Stimulated activated CD4-positive, alpha-beta T cell treated with anti-CD3 and anti-CD28 coated beads, Interleukin-15, amount 100 ng/mL, for 1 hour (primary cell): ENCODE data around the gene CBX3.
"Not testable (repeated sequence)": the region's sequence is repeated elsewhere in the genome, so short reads cannot be mapped to it uniquely, and the experiment has no call there.

Source experiments
- DNase-seq, 2 donors: peaks; one replicate each; pipeline ENCODE4 v3.0.0-alpha.2; 2020; ENCODE audit warnings: low read depth in 1 of 2, low spot score in 1 of 2

Gene CBX3

DNA sequence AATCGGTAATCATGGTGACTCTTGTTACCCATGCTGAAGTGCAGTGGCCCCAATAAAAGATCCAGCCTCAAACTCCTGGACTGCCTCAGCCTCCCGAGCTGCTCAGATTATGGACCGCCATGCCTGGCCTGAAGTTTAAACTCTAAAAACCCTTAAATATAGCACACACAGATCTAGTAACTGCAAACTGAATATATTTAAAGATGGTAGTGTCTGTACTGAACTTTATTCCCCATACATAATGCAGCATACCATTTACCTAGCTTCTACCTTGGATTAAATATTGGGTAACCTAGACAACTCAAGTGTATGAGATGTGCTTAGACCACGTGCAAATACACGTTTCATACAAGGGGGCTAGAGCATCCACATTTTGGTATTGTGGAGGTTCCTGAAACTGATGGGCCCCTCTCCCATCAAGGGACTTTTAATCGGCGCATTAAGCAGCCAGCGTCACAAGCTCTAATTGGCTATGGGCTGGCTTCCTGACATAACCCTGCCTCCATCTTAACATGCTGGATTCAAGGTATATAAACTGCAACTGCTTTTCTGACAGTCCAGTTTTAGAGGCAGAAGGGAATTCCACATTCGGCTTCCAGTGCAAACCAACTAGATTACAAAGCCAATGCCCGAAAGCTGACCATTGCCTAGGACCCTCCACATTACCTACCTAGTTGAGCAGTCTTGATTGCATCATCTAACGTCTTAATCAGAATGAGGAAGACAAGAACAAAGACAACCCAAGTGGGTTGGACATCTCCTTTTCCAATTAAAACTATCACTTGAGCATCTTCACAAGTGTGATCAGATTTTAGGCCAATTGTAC, 14.0 kb upstream of the CBX3 start:
- no peak for DNase-seq

- DNase-seq: no peak
Observed at GRCh38 chr7:26188206-26188956, 13.2 kb upstream of the CBX3 start.

DNA sequence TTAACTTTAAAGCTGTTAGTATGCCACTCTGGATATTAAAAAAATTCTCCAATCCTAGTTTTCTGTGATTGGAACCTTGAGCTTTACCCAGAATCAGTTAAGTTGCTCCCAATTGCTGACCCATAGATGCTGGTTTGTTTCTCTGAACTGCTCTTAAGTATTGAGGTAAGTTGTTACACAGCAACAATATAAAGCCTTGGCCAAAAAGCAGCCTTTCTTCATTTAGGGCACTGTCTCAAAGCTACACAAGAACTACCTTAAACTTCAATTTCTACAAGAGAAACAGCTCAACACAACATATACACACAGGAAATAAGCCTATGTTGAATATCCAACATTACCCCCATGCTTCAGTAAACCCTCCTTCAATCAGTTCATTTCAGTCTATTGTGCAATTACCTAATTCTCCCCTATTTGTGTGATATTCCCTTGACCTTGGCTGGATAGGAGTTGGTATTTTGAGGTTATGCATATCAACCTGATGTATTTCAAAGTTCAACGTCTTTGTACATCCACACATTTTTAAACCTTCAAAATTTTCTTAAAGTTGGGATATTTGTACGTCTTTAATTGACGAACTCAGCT, 12.5 kb upstream of the CBX3 start:
- DNase-seq: no peak

DNA sequence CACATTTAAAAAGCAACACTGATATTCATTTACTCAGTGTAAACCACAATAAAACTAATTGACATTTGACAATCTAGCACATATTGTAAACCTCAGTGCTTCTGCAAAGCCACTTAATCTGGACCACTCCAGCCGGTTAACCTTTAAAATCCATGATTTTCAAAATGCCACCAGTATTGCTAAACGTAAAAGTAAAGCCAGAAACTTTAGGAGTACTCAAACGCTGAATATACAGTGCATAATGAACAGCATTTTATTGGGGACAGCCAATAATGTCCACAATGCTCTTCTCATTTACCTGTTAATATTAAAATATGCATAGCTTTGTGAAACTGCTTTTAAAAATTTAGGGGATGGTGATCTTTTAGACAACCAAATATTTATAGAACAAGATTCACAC, 11.8 kb upstream of the CBX3 start:
- DNase-seq: no peak

- no peak for DNase-seq
Observed at GRCh38 chr7:26190417-26190869, 11.1 kb upstream of the CBX3 start.

- no peak for DNase-seq
Observed at GRCh38 chr7:26191233-26191973, 10.1 kb upstream of the CBX3 start.

GRCh38 chr7:26191974-26192479, 9.5 kb upstream of the CBX3 start:
- no peak for DNase-seq

DNA sequence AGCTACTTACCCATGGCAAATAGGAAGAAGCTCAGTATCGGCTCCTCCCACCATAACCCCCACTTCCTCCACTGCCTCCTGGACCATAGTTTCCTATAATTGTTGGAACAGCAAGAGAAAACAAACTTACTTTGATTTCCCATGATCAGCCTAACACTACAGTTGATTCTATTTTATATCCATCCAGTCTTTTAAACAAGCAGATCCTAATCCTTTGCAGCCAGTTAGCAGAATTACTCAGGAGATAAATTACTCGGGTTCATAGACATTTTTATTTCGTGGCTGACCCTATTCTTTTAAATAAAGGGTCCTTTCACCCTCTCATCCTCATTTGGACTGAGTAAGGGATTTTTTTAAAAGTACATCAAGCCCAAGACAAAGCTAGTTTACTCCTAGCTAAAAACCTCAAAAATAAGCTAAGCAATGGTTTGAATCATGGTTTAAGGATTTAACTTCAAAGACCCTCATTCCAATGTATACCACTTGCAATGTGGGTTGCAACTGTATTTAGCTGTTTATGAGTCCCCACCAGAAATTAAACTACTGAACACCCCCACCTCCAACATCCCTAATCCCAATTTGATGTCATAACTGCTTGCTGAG, 9.0 kb upstream of the CBX3 start:
- DNase-seq: no peak

DNA sequence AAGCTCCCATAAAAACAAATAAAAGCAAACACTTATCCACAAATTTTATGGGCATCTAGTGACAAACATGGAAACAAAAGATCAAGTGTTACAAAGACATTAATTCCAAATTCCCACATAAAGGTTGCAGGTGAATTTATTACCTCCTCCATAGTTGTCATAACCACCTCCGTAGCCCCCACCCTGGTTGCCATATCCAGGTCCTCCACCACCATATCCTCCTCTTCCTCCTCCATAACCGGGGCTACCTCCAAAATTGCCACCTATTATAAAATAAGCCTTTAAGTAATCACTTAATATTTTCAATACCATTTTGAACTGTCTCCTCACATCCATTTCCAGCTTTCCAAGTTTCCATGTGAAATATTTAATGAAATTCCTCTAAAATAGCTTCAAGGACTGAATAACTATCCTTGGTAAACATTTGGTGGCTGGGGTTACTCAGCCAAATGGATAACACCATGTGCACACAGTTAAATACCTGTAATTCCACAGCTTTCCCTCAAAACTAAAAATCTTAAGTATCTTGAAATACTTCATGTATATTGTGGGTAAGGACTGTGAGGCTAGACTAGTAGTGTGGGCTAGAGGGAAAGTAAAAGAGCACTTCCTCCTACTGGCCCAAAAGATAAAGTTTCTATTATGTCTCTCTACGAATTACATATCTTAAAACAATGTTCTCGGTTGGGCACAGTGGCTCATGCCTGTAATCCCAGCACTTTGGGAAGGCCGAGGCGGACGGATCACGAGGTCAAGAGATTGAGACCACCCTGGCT, 7.9 kb upstream of the CBX3 start:
- DNase-seq: no peak

DNA sequence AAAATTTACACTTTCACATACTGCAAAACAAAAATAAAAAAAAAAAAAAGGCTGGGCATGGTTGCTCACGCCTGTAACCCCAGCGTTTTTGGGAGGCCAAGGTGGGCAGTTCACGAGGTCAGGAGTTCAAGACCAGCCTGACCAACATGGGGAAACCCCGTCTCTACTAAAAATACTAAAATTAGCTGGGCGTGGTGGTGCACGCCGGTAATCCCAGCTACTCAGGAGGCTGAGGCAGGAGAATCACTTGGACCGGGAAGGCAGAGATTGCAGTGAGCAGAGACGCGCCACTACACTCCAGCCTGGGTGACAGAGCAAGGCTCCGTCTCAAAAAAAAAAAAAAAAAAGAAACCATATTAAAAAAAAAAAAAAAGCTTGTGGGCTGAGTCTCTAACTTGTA, 6.8 kb upstream of the CBX3 start:
- DNase-seq: not testable (repeated sequence)

- DNase-seq: no peak
Observed at GRCh38 chr7:26195182-26195581, 6.4 kb upstream of the CBX3 start.

DNA sequence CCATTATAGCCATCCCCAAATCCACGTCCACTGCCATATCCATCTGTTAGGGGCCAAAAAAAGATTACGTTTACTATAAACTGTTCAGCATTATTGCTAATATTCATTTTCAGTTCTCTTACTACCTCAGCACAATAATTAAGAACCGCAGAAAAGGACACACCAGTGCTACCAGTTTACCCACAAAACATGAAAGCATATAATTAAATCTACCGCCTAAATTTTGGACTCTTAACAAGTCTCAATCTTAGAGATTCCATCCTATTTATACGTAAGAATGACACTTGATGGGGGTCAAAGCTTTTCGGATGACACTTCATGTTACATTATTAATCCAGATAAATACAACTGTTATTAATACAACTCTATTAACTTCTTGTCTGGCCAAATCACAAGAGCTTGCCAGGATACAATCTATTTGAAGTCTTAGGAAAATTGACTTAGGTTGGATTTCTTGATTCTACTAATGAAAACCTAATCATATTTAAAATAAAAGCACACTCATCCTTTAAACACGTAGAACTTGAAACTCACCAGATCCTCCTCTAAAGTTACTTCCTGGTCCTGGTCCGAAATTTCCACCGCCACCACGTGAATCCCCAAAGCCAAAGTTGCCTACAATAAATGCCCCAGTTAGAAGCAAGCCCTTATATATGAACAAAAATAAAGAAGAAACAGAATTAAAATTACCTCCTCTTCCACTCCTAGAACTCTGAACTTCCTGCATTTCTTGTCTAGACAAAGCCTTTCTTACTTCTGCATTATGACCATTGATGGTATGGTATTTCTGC, 5.5 kb upstream of the CBX3 start:
- no peak for DNase-seq

DNA sequence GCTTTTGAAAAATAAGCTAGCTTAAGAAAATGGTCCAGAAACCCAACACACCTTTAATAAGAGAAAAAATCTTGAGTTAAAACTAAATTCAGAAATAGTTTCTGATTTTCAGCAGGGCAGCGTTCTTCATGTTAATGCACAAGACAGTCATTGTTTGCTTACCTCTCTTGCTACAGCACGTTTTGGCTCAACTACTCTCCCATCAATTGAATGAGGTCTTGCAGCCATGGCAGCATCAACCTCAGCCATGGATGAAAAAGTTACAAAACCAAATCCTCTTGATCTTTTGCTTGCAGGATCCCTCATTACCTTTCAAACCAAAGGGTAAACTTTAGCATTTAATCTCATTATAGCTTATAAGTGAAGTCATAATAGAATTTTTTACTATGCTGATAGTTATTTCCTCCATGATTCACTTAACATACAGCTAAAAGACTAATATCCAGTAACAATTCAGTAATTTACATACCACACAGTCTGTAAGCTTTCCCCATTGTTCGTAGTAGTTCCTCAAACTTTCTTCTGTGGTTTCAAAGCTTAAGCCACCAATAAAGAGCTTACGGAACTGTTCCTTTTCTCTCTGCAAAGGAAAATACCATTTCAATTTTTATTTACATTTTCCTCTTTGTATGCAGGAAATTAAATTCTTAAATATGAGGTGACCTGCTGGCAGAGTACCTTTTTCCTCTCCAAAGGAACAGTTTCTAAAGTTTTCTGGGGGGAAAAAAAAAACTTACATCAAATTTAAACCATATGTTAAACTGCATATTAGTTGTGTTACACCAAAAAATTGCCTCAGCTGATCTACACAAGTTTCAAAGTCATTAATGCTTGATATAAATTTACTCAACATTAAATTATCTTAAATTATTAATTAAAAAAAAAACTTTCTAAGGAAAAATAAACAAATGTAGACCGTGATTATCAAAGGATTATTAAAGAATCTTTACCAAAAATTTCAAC, 4.1 kb upstream of the CBX3 start:
- DNase-seq: no peak

GRCh38 chr7:26198133-26198780, 3.3 kb upstream of the CBX3 start:
- DNase-seq: no peak

GRCh38 chr7:26198781-26199169, 2.8 kb upstream of the CBX3 start:
- no peak for DNase-seq

DNA sequence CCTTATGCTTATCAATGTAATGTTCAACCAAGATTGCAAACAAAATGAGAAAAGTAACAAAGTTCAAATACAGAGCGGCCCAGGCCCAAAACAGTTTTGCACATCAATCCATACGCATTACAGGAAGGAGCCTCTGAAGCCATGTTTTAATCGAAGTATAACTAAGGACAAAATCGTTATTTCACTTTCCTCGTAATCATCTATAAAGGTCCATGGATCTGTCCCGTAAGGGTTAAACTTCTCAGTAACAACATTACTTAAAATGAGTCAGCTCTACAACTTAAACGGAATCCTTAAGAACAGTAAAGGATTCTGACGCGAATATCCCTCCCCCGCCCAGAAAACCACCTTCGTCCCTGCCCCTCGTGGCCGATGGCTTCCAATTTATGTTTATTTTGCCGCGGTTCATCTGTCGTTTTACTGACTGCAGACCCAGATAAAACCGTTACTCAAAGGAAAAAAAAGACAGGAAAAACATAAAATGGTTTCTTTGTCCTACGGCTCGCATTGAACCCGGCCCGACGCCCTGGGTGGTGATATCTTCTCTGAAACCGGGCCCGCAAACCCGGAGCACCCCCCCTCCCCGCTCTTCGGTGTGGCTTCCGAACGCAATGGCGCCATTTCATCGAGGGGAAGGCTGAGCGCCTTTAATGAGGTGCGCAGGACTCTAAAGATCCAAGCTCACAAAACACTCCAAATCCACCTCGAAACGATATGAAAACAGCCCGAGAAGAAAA, 2.1 kb upstream of the CBX3 start:
- DNase-seq: peak; percentile 44 to 46

DNA sequence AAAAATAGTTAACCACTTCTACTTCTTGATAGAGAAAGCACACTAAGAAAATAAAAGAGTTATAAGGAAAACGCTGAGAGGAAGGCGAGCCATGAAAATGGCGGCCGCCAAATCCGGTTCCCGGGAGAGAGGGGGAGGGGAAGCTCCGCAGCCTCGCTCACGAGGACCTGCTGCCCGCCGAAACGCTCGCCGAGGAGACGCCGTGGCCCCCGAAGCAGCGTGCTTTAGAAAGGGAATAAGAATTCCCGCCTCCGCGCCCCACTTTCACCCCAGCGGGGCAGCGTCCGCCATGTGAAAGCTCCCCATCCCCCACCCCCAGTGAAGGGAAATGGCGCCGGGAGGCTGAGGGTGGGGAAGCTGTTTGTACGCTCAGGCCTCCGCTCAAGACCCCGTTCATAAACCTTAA, 1.5 kb upstream of the CBX3 start:
- DNase-seq: peak; percentile 59 to 63
